ENCODE measurements around the gene GDF11. TPM values are rescaled to one million over a fixed set of nuclear protein-coding genes. Genes with fewer than 3 reads are reported as not detected.

Gene GDF11
- total RNA-seq, 1 donor from 2014 or later, result 10.7 TPM

- no peaks in the 10 kb centered on the region for H3K36me3 ChIP-seq (ENCODE audit: control insufficient read depth, insufficient read depth, low read length)
- TF ChIP-seq CTCF (IDR thresholded peaks at IDR 0.05; ENCODE audit: insufficient read depth, low read length, poor library complexity, severe bottlenecking), result no peak
- no peak overlapping the region for H3K4me3 ChIP-seq (ENCODE audit: low read depth, low read length)
- no peak for DNase-seq (ENCODE audit: low read depth)
- no peaks in the 10 kb centered on the region for H3K27me3 ChIP-seq (ENCODE audit: control insufficient read depth, insufficient read depth, low read length)
Observed at GRCh38 chr12:55696141-55696540, 46.8 kb upstream of the GDF11 start.

- TF ChIP-seq CTCF (IDR thresholded peaks at IDR 0.05; ENCODE audit: insufficient read depth, low read length, poor library complexity, severe bottlenecking), result no peak
- H3K4me3 ChIP-seq (ENCODE audit: low read depth, low read length), result no peak overlapping the region
- no peaks in the 10 kb centered on the region for H3K36me3 ChIP-seq (ENCODE audit: control insufficient read depth, insufficient read depth, low read length)
- no peaks in the 10 kb centered on the region for H3K27me3 ChIP-seq (ENCODE audit: control insufficient read depth, insufficient read depth, low read length)
- no peak for DNase-seq (ENCODE audit: low read depth)
Observed at GRCh38 chr12:55696796-55697462, 46.0 kb upstream of the GDF11 start.

GRCh38 chr12:55697686-55698085 is 45.2 kb upstream of the GDF11 start:
- Histone ChIP-seq H3K36me3 (ENCODE audit: control insufficient read depth, insufficient read depth, low read length) (no peaks in the 10 kb centered on the region), H3K4me3 (ENCODE audit: low read depth, low read length) (no peak overlapping the region), H3K27me3 (ENCODE audit: control insufficient read depth, insufficient read depth, low read length) (no peaks in the 10 kb centered on the region)
- no peak for DNase-seq (ENCODE audit: low read depth)
- no peak for TF ChIP-seq CTCF (IDR thresholded peaks at IDR 0.05; ENCODE audit: insufficient read depth, low read length, poor library complexity, severe bottlenecking)

GRCh38 chr12:55698241-55698955 is 44.5 kb upstream of the GDF11 start:
- Histone ChIP-seq H3K27me3 (ENCODE audit: control insufficient read depth, insufficient read depth, low read length) (no peaks in the 10 kb centered on the region), H3K36me3 (ENCODE audit: control insufficient read depth, insufficient read depth, low read length) (no peaks in the 10 kb centered on the region), H3K4me3 (ENCODE audit: low read depth, low read length) (no peak overlapping the region)
- TF ChIP-seq CTCF (IDR thresholded peaks at IDR 0.05; ENCODE audit: insufficient read depth, low read length, poor library complexity, severe bottlenecking), result no peak
- DNase-seq (ENCODE audit: low read depth), result no peak

- H3K4me3 ChIP-seq (ENCODE audit: low read depth, low read length), result no peak overlapping the region
- H3K36me3 ChIP-seq (ENCODE audit: control insufficient read depth, insufficient read depth, low read length), result no peaks in the 10 kb centered on the region
- H3K27me3 ChIP-seq (ENCODE audit: control insufficient read depth, insufficient read depth, low read length), result no peaks in the 10 kb centered on the region
- DNase-seq (ENCODE audit: low read depth), result no peak
- no peak for TF ChIP-seq CTCF (IDR thresholded peaks at IDR 0.05; ENCODE audit: insufficient read depth, low read length, poor library complexity, severe bottlenecking)
Observed at GRCh38 chr12:55698965-55699364, 44.0 kb upstream of the GDF11 start.

All from kidney epithelial cell (primary cell).